Measurements from ENCODE around the gene LSS.

- TF ChIP-seq CTCF (IDR thresholded peaks at IDR 0.05; ENCODE audit: low read length) (no peak), EZH2 (optimal IDR thresholded peaks at IDR 0.05; ENCODE audit: low read depth, low read length) (no peak)
Measured at GRCh38 chr21:46189959-46190490, 38.5 kb downstream of the LSS start.

All from MM.1S (cell line).